NCI-H82 treated with DMSO at 0.1 percent for 48 hours (cell line): Measurements from ENCODE around the gene POR.

Source experiments
- DNase-seq: peaks from one replicate; lab custom pipeline; 2025; ENCODE audit not compliant: unreplicated experiment; lab: John Stamatoyannopoulos, UW

POR gene

GRCh38 chr7:75950111-75950681, 35.2 kb downstream of the POR start:
- DNase-seq: no peak

- no peak for DNase-seq
These were observed 36.6 kb downstream of the POR start for GRCh38 chr7:75951506-75951905.

GRCh38 chr7:75953431-75953830, 38.5 kb downstream of the POR start:
- no peak for DNase-seq

GRCh38 chr7:75953931-75954330, 39.0 kb downstream of the POR start:
- DNase-seq: no peak

GRCh38 chr7:75955331-75955955, 40.5 kb downstream of the POR start:
- DNase-seq: no peak

- DNase-seq: no peak
These were observed 42.2 kb downstream of the POR start for GRCh38 chr7:75957021-75957736.

- no peak for DNase-seq
These were observed 44.0 kb downstream of the POR start for GRCh38 chr7:75958802-75959543.

- no peak for DNase-seq
These were observed 45.4 kb downstream of the POR start for GRCh38 chr7:75960372-75960771.

- DNase-seq: no peak
These were observed 46.3 kb downstream of the POR start for GRCh38 chr7:75961218-75961617.

- DNase-seq: no peak
These were observed 47.8 kb downstream of the POR start for GRCh38 chr7:75962607-75963380.

- no peak for DNase-seq
These were observed 48.5 kb downstream of the POR start for GRCh38 chr7:75963381-75963995.

- no peak for DNase-seq
These were observed 50.7 kb downstream of the POR start for GRCh38 chr7:75965617-75966016.

GRCh38 chr7:75966190-75966961, 51.4 kb downstream of the POR start:
- no peak for DNase-seq

GRCh38 chr7:75967055-75967454, 52.1 kb downstream of the POR start:
- DNase-seq: no peak

GRCh38 chr7:75967487-75967997, 52.6 kb downstream of the POR start:
- no peak for DNase-seq

GRCh38 chr7:75968012-75968411, 53.1 kb downstream of the POR start:
- no peak for DNase-seq

GRCh38 chr7:75968561-75969001, 53.6 kb downstream of the POR start:
- DNase-seq: no peak

- no peak for DNase-seq
These were observed 54.2 kb downstream of the POR start for GRCh38 chr7:75969182-75969581.

GRCh38 chr7:75969704-75970498, 54.9 kb downstream of the POR start:
- DNase-seq: no peak
